Femur (tissue), 1 donor: ENCODE data around the gene ABHD12B.
"Not testable (repeated sequence)": the region's sequence is repeated elsewhere in the genome, so short reads cannot be mapped to it uniquely, and the experiment has no call there.

Experiments used
- DNase-seq: peaks from one replicate; pipeline ENCODE4 v3.0.0-alpha.2; 2017

The ABHD12B gene

DNA sequence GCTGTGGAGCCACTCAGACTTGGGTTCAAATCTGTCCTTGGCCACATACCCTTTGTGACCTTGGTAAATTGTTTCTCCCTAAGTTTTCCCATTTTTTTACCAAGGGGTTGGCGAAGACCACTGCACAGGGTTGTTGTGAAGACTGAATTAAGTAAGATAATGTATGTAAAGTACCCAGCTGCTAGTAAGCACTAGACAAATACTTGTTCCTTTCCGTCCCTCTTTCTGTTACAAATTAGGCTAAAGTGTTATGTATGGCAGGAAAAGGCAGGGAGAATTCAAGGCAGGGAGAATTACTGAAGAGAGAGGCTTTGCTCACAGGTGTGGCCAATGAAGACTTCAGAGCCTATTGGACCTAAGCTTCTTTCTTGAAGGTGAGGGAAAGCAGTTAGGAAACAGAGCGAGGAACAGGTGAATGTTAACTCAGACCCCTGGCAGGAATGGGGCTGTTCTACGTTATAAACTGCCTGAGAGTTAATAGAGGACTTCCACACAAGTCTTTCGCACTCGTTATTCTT lies 25.9 kb downstream of the ABHD12B start:
- DNase-seq = no peak

DNA sequence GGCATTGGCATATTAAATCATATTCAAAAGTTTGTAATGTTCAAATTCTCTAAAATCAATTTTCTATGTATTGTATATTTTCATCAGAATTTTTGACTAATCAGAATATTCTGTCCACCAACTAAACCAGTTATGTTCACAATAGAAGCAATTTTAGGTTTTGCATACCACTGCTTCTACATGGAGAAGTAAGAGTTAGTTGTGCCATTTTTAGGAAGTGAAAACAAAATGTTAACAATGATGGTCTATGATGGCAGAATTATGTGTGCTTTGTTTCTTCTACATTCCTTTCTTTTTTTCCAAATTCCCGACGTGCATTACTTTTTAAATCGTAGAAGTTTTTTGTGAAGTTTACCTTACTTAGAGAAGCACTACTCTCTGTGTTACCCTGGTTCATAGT lies 29.5 kb downstream of the ABHD12B start:
- no peak for DNase-seq

DNA sequence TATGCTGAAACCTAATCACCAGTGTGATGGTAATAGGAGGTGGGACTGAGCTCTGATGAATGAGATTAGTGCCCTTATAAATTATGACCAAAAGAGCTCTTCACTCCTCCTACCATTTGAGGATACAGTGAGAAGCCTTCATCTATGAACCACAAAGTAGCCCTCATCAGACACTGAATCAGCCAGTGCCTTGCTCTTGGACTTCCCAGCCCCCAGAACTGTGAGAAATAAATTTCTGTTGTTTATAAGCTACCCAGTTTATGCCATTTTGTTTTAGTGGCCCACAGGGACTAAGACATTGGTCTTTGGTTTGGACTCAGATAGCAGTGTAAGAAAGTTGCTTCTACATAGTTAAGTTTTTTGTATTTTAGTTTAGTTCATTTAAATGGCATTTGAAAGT lies 32.9 kb downstream of the ABHD12B start:
- no peak for DNase-seq

DNA sequence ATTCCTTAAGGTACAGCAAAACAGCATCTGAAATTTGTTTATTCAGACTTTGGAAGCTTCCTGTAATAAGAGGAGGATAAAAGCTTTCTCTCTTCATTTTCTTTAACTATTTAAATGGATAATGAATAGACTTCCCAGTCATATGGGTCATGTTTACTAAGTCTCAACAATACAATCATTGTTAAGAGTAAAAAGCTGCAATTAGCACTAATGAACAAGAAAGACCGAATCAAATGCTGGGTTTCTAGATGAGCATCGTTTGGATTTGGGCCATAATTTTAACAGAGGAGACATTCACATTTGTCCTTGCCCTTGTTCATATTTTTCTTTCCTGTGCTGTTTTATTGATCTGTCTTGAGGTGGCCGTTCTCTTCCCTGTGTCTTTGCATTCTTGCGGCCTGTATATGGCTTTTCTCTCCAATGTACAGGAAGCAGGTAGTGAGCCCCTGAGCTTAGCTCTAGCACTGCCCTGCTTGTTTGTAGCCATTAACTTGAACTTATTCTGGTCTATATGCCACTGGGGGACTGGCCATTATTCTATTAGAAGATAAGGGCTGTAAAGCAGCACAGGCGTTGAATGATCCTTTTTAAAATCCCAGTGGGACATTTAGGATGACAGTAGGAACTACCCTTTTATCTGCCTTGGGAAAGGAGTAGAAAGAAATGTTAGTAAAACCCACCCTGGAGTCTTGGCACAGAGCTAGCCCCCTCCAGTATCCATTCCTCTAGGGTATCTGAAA lies 34.6 kb downstream of the ABHD12B start:
- no peak for DNase-seq

DNA sequence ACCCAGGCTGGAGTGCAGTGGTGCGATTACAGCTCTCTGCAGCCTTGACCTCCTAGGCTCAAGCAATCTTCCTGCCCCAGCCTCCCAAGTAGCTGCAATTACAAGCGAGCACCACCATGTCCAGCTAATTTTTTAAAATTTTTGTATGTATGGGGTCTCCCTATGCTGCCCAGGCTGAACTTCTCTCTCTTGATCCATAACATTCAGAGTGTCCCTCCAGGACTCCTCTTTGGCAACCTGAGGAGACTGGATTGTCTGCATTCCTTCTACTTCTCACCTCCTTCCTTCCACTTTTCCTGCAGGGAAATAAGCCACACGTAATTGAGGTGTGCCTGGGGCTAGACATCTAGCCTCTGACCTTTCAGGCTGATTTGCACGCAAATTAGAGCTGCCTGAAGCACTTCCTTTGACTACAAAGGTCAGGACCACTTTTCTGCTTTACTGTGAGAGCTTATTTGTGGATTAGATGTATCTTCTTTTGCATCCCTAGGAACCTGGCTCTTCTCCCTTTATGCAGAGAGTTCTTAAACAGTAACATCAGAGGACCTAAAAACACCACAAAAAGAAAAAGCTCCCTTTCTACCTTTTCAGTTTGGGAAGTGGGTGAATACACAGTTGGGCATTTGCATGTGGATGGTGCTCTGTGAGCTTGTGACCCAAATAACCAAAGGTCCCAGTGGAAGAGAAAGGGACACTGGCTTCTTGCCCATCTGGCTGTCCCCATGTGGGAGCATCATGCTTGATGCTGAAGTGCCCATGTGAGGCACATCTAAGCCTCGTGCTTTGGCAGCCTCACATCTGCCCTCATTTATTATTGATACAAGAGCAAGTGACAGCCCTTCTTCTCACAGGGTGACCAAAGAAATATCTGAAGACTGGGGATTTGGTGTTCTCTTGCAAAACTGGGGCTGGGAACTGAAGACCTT lies 38.9 kb downstream of the ABHD12B start:
- no peak for DNase-seq

DNA sequence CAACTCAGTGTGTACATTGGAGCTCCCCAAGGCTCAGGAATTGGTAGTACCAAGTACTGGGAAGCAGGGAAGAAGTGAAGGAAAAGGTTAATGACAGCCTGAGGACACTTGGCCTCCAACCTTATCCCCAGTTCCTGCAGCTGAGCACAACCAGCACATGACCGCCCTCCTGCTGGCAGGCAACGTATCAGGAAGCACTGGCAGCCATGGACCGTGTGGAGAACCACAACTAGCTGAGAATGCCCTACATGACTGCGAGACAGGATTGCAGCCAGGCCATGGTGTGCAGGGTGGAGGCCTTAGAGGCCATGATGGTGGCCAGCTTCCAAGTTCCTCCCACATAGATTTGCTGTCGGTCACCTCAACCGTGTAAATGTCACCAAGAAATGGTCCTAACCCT lies 45.6 kb downstream of the ABHD12B start:
- no peak for DNase-seq

DNA sequence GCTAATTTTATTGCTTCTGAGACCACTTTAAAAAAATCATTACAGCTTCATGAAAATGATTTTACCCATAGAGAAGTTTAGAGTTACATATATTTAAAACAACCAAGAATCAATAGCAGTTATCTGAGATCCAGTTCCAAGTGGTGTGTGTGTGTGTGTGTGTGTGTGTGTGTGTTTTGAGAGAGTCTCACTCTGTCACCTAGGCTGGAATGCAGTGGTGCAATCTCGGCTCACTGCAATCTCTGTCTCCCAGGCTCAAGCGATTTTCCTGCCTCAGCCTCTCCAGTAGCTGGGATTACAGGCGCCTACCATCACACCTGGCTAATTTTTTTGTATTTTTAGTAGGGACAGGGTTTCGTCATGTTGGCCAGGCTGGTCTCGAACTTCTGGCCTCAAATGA lies 47.7 kb downstream of the ABHD12B start:
- DNase-seq = not testable (repeated sequence)

DNA sequence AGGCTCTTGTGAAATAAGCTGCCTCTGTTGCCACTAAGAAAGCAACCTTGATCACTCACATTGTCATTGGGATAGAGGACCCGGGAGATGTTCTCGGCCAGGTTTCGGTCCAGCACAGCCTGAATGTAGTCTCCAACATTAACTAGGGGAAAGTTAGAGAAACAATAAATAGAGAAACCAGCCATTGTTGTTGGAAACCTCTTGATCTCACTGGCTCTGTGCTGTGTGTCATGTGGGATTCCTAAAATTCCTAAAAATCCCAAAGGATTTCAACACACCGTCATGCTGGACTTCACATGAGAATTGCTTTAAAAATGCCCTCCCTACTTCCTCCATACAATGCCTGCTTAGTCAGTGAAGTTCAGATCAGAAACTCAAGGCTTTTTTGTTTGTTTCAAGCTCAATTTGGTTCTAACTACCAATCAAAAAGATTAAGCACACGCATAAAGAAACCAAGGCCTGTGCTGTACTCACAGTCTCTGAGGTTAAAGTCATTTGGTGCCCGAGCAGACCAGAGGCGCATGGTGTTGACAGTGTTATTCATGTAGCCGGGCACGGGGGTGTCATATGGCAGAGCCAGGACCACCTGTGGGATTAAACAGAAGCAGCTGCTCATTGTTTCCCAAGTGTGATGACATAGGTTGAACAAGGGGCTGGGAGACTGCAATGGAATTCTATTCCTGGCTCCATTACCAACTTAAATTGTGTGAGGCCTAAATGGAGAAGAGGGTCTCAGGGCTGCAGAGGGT lies 48.8 kb downstream of the ABHD12B start:
- DNase-seq = peak; percentile 27

DNA sequence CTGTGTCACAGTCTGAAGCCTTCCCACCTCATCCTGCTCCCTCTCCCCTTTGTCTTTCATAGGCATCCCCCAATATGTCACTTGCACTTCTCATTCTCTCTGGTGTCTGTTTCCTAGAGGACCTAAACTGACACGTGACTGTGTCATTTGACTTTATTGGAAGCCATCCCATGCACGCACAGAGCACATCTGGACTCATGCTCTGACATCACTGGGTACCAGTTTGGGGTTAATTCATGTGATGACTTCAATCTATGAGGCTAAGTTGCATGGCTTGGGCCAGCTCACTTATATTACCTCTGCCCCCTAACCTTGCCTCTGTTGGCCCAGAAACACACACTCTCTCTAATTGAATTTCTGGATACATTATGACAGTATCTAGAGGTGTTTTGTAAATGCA lies 51.0 kb downstream of the ABHD12B start:
- no peak for DNase-seq

DNA sequence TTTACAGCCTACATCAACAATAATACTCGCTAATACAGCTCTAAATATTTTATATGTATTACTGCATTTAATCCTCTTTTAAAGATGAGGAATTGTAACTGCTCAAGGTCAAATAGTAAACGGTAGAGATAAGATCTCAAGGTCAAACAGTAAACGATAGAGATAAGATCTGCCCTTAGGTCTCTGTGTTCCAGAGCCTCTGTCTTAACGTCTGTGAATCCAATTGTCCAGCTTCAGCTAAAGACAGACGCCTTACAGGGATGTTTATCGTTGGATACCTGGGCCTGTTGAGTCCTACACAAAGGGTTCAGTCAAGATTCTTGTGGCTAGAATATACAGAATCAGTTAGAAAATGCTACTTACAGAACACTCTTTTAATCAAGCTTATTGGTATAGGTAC lies 52.4 kb downstream of the ABHD12B start:
- no peak for DNase-seq

DNA sequence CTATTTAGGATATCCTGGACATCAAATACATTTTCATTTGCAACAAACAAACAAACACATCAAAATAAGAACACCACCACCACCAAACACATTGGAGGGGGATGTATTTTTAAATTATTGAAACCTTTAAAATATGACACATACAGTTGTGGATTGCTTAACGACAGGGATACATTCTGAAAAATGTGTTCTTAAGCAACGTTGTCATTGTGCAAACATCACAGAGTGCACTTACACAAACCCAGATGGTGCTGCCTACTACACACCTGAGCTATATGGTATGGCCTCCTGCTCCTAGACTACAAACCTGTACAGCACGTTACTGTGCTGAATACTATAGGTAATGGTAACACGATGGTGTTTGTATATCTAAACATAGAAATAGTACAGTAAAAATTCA lies 53.0 kb downstream of the ABHD12B start:
- DNase-seq = no peak

DNA sequence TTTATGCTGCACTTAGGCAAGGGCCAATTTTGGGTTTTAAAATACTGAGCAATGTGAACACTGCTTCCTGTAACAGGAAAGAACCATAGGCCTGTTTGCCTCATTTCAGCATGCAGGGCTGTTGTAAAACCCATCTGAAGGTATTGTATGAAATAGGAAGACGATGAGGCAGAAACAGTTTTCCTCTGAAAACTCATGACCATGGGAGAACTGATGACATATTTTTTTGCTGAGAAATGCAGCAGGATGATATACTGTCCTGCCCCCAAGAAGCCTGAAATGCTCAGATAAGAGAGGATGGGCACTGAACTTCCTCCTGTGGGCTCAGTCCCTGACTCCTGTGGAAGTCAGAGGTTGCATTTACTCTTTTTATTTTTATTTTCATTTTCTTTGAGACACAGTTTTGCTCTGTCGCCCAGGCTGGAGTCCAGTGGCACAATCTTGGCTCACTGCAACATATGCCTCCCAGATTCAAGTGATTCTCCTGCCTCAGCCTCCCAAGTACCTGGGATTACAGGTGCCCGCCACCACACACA lies 55.1 kb downstream of the ABHD12B start:
- no peak for DNase-seq

DNA sequence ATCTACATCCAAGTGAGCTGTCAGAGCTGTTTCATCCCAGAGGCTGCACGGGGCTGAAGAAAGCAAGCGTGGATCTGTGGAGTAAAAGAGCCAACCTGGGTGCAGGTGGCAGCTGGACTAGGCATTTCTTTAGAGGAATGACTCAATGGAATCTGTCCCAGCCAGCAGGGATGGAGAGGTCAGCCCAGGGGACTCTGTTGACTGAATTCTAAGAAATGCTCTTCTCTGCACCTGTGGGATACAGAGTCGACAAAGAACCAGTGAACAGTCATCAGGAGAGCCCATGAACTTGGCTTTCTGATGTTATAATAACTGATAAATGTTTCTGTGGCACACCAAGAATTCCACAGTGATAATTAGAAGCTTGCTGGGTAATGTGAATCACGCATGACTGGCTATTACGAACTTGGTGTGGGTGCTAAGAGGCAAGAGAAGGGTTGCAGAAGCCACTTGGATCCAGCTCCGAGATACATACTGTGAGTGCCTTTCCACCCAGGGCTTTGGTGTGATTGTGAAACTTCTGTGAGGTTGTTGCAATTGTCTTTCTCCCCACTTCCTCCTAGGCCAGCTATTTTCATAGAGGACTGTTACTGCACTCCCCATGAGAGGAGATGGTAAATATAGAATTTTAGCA lies 56.3 kb downstream of the ABHD12B start:
- DNase-seq = peak; percentile 33

DNA sequence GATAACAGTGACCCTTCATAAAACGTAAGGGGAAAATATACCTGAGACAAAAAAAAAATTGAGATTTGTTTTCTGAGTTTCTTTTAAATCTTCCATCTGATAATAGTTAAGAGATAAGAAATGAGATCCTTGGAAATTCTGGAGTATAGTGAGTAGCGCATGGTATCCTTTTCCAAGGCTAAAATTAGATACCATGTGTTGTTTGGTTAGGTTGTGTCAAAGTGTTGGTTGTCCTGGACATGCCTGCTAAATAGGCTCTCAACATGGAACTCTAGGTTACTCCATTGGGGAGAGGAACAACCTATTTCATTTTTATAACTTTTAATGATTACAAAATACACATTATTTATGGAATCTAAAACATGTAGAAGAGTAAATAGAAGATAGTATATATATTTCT lies 57.7 kb downstream of the ABHD12B start:
- DNase-seq = no peak

DNA sequence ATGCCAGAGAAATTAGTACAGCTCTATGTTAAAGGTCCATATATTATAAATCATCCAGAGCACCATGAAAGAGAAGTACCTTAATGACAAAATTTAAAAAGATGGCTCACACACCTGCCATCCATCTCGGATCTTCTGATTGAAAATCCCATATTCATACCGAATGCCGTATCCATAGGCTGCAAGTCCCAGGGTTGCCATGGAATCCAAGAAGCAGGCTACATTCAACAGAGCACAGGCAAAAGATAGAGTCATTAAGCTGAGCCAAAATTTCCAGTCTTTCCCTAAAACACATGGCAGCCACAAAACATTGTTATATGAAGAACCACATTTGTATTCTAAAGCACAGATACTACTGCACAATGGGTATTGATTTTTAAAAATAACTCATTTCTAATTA lies 59.7 kb downstream of the ABHD12B start:
- DNase-seq = no peak

DNA sequence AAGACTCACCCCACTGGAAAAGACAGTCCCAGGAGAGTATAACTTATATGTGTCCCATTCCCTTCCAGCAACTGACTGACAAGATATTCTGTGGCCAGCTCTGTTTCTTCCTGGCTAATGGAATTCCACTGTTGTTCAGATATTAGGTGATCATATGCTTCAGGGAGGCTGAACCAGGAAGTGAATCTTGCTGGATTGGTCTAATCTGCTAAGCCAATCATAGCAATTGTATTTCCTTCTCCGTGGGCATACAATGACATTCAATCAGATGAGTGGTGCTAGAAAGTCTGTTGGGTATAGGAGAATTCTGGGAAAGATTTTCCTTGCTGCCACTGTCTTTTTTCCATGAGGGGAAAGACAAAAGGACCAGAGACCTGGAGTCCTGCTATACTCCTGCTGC lies 60.3 kb downstream of the ABHD12B start:
- DNase-seq = no peak

DNA sequence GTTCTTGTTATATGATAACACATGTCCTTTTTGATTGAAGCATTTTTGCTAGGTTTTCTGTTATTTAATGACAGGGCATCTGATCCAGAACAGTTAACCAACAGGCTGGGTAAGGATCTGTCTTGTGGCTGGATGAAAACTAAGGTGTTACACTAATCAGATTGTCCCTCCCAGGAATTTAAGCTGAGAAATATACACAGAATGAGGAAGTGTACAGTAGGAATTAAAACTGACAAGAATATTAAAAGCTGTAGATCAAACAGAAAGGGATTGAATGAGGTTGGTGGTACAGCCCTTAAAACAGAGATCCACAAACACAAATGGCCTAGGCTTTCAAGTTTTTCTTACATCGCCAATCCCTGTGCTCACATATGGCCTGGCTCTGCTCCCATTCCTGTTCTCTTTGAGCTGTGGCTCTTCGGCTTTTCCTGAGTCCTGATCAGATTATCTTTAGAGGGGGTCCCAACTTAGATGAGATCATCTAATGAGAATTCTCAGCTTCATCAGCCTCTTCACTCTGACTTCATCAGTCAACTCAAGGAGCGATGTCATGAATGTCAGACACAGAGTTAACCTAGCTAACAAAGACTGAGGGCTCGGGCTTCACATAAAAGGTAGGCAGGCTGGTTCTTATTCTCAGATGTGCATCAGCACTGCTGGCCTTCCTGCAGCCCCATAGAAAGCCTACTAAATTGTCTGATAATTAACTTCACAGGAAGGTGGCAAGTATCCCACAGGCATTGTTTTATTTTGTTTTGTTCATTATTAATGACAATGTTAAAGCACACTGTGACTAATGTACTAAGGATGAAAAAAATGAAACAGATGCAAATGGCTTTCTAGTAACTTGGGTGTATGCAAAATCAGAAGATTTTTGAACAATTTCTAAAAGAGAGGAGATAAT lies 61.0 kb downstream of the ABHD12B start:
- DNase-seq = no peak

DNA sequence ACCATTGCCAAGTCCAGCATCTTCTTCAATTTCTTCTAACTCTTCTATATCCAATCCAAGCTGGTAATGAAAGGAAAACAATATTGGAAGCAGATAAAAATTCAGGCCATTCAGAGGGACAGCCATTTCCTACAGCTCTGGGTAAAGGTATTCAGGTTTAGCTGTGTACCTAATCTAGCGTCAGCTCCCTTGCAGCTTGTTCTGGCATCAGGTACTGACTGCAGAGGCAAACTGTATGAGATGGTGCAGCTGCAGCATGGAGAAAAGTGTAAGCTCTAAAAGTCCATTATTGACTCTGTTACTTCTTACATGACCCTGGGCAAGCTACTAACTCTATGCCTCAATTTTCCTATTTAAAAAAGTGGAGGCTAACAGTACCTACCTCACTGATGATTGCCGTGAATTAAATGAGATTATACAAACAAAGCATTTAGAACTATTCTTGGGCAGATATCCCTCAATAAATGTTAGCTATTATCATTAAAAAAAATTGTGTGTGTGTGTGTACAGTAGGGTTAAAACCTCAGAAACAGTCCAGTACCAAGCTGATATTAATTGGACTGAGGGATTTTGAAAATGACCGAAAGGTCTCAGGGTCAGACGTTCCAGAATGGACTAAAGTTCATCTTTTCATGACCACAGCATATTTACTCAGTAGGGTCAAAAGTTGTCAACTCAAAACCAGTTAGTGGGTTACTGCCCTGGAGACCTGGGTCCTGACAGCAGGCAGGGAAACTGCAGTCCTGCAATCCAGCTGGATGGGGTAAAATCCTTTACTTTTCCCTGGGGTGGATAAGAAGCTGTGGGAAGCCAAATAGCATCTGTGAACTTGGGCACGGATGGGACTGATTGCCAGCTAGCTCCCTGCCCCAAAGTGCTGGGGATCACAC lies 63.5 kb downstream of the ABHD12B start:
- no peak for DNase-seq

DNA sequence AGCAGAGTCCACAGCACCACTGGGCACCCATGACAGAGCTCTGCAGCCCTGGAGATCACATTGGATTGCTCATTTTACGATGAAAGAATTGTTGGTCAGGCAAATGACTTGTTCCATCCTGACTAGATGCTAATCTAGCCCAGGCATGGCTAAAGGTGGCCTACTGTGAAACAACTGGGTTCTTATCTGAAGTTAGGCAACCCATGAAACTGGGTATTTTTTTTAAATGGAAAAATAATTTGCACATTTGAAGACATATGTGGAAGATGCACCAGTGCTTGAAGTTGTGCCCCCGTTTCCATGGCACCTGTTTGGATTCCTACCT lies 64.1 kb downstream of the ABHD12B start:
- no peak for DNase-seq

DNA sequence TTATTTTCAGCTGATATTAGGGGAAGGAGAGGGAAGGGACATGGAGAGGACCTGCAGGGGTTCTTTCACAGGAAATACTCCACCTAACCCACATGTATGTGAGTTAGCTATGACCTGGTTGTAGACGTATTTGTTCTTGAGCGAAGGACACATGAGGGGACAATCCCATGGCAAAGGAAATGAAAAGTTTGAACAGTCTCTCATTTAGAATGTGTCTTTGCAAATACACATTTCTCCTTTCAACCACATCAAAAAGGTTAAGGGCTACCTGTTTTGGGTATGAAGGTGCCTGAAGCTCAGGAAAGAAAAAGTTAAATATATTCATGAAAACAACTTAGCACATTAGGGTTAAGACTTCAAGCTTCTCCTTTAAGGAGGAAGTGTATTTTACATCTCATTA lies 65.0 kb downstream of the ABHD12B start:
- no peak for DNase-seq

DNA sequence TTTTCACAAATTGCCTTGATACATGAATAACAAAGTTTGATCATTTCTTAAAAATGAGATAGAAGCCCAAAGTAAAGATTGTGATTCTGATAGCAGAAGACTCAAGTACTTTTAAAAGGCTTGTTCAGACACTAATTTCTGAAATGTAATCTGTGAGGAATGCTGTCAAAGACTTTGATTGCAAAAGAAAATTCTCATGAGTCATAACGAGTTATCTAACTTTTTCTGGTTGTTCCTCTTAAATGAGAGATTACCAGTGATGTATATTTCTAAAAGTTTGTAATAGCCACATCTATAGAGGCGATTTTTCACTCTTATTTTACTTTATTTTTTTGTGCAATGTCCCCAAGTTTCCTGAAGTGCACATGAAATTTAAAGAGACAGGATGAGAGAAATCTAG lies 65.5 kb downstream of the ABHD12B start:
- DNase-seq = no peak
